A673 (cell line): ENCODE results near the gene TOE1.

Source experiments
- EZH2 ChIP-seq: fragments of 200-600 bp; sonication (generic); IDR thresholded peaks from 2 replicates; pipeline ENCODE4 v1.6.1; 2017; ENCODE audit warnings: borderline replicate concordance, low read depth, mild to moderate bottlenecking, mixed read lengths, antibody characterized with exemption, low read length; ENCODE audit not compliant: poor library complexity, severe bottlenecking
- TF ChIP-seq, protein P1 (sequence below): fragments of 300-800, 200-600 bp; sonication (generic); conservative IDR thresholded peaks from 2 replicates; pipeline ENCODE4 v1.5.1; 2017; ENCODE audit warnings: low read depth, mild to moderate bottlenecking, antibody characterized with exemption, low read length, moderate library complexity, mixed read lengths

DNA sequence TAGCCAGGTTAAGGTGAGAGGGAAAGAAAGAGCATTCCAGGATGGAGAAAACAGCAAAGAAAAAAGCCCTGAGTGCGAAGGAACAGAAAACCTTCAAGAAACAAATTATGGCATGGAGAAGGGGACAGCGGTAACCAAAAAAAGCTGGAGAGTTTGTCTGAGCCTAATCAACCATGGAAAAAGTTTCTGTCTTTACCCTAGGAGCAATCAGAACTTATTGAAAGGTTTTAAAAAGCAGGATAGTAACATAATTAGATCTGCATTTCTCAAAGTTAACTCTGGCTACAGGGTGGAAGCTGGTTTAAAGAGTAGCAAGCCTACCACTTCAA, 39.3 kb upstream of the TOE1 start:
- no peak for TF ChIP-seq EZH2
- TF ChIP-seq, protein P1, sequence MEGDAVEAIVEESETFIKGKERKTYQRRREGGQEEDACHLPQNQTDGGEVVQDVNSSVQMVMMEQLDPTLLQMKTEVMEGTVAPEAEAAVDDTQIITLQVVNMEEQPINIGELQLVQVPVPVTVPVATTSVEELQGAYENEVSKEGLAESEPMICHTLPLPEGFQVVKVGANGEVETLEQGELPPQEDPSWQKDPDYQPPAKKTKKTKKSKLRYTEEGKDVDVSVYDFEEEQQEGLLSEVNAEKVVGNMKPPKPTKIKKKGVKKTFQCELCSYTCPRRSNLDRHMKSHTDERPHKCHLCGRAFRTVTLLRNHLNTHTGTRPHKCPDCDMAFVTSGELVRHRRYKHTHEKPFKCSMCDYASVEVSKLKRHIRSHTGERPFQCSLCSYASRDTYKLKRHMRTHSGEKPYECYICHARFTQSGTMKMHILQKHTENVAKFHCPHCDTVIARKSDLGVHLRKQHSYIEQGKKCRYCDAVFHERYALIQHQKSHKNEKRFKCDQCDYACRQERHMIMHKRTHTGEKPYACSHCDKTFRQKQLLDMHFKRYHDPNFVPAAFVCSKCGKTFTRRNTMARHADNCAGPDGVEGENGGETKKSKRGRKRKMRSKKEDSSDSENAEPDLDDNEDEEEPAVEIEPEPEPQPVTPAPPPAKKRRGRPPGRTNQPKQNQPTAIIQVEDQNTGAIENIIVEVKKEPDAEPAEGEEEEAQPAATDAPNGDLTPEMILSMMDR = no peak
